ENCODE results near the gene MSH5.
"Not testable (repeated sequence)": the region's sequence is repeated elsewhere in the genome, so short reads cannot be mapped to it uniquely, and the experiment has no call there.

The MSH5 gene

GRCh38 chr6:31708224-31708623, 31.6 kb upstream of the MSH5 start:
- Histone ChIP-seq H3K4me2 (ENCODE audit: low read depth, low read length, poor library complexity, severe bottlenecking) (no peak overlapping the region), H3K4me1 (ENCODE audit: insufficient read depth, low read length, poor library complexity, severe bottlenecking) (peaks cover 20% of the 10 kb centered on the region), H3F3A (ENCODE audit: low read depth) (no peaks in the 10 kb centered on the region), H3K9me2 (replicated peaks; ENCODE audit: low read depth, low read length) (no peaks in the 10 kb centered on the region), H3K4me3 (ENCODE audit: low read length, poor library complexity, severe bottlenecking) (no peak overlapping the region), H3K79me2 (ENCODE audit: insufficient read depth, low read length) (no peaks in the 10 kb centered on the region), H3K36me3 (ENCODE audit: insufficient read depth, low read length) (no peaks in the 10 kb centered on the region), H4K20me1 (ENCODE audit: insufficient read depth, low read length, poor library complexity, severe bottlenecking) (no peaks in the 10 kb centered on the region), H2AFZ (ENCODE audit: low read length) (no peak overlapping the region), H3K27me3 (ENCODE audit: insufficient read depth, low read length, poor library complexity, severe bottlenecking) (no peaks in the 10 kb centered on the region), H3K9me3 (ENCODE audit: insufficient read depth, low read depth, low read length) (no peaks in the 10 kb centered on the region), H3K9ac (ENCODE audit: low read depth, low read length, poor library complexity, severe bottlenecking) (no peak overlapping the region)
- TF ChIP-seq EZH2phosphoT487 (IDR thresholded peaks at IDR 0.05; ENCODE audit: borderline replicate concordance) (no peak), CTCF (conservative IDR thresholded peaks at IDR 0.05; ENCODE audit: low read length) (no peak)

GRCh38 chr6:31709157-31709556, 30.6 kb upstream of the MSH5 start:
- H3K9ac ChIP-seq (ENCODE audit: low read depth, low read length, poor library complexity, severe bottlenecking); H3K36me3 ChIP-seq (ENCODE audit: insufficient read depth, low read length); H3K27me3 ChIP-seq (ENCODE audit: insufficient read depth, low read length, poor library complexity, severe bottlenecking); H3K4me2 ChIP-seq (ENCODE audit: low read depth, low read length, poor library complexity, severe bottlenecking); H2AFZ ChIP-seq (ENCODE audit: low read length); H3K79me2 ChIP-seq (ENCODE audit: insufficient read depth, low read length); H3K9me3 ChIP-seq (ENCODE audit: insufficient read depth, low read depth, low read length); H3F3A ChIP-seq (ENCODE audit: low read depth); H3K4me3 ChIP-seq (ENCODE audit: low read length, poor library complexity, severe bottlenecking); H3K9me2 ChIP-seq (replicated peaks; ENCODE audit: low read depth, low read length); H4K20me1 ChIP-seq (ENCODE audit: insufficient read depth, low read length, poor library complexity, severe bottlenecking): not testable (repeated sequence)
- peaks cover 30% of the 10 kb centered on the region for H3K4me1 ChIP-seq (ENCODE audit: insufficient read depth, low read length, poor library complexity, severe bottlenecking)

- peak overlapping the region; percentile 13 for H3K4me3 ChIP-seq (ENCODE audit: low read length, poor library complexity, severe bottlenecking)
- H3F3A ChIP-seq (ENCODE audit: low read depth): no peaks in the 10 kb centered on the region
- peak overlapping the region; percentile 19 for H3K4me2 ChIP-seq (ENCODE audit: low read depth, low read length, poor library complexity, severe bottlenecking)
- H3K9ac ChIP-seq (ENCODE audit: low read depth, low read length, poor library complexity, severe bottlenecking): peak overlapping the region; percentile 37
- no peaks in the 10 kb centered on the region for H3K9me2 ChIP-seq (replicated peaks; ENCODE audit: low read depth, low read length)
- H2AFZ ChIP-seq (ENCODE audit: low read length): peak overlapping the region; percentile 47
- no peaks in the 10 kb centered on the region for H3K9me3 ChIP-seq (ENCODE audit: insufficient read depth, low read depth, low read length)
- no peak for TF ChIP-seq EZH2phosphoT487 (IDR thresholded peaks at IDR 0.05; ENCODE audit: borderline replicate concordance)
- TF ChIP-seq CTCF (conservative IDR thresholded peaks at IDR 0.05; ENCODE audit: low read length): no peak
- H4K20me1 ChIP-seq (ENCODE audit: insufficient read depth, low read length, poor library complexity, severe bottlenecking): no peaks in the 10 kb centered on the region
- no peaks in the 10 kb centered on the region for H3K79me2 ChIP-seq (ENCODE audit: insufficient read depth, low read length)
- H3K4me1 ChIP-seq (ENCODE audit: insufficient read depth, low read length, poor library complexity, severe bottlenecking): peaks cover 40% of the 10 kb centered on the region
- H3K27me3 ChIP-seq (ENCODE audit: insufficient read depth, low read length, poor library complexity, severe bottlenecking): no peaks in the 10 kb centered on the region
- H3K36me3 ChIP-seq (ENCODE audit: insufficient read depth, low read length): no peaks in the 10 kb centered on the region
Observed at GRCh38 chr6:31710523-31711219, 29.1 kb upstream of the MSH5 start.

GRCh38 chr6:31711233-31711632, 28.6 kb upstream of the MSH5 start:
- H3K27me3 ChIP-seq (ENCODE audit: insufficient read depth, low read length, poor library complexity, severe bottlenecking): no peaks in the 10 kb centered on the region
- peak overlapping the region; percentile 47; the same call in 1 of the 2 replicates for H2AFZ ChIP-seq (ENCODE audit: low read length)
- no peaks in the 10 kb centered on the region for H3K36me3 ChIP-seq (ENCODE audit: insufficient read depth, low read length)
- H3F3A ChIP-seq (ENCODE audit: low read depth): no peaks in the 10 kb centered on the region
- H3K79me2 ChIP-seq (ENCODE audit: insufficient read depth, low read length): no peaks in the 10 kb centered on the region
- peak overlapping the region; percentile 37 for H3K9ac ChIP-seq (ENCODE audit: low read depth, low read length, poor library complexity, severe bottlenecking)
- peak overlapping the region; percentile 19 for H3K4me2 ChIP-seq (ENCODE audit: low read depth, low read length, poor library complexity, severe bottlenecking)
- peaks cover 40% of the 10 kb centered on the region for H3K4me1 ChIP-seq (ENCODE audit: insufficient read depth, low read length, poor library complexity, severe bottlenecking)
- H4K20me1 ChIP-seq (ENCODE audit: insufficient read depth, low read length, poor library complexity, severe bottlenecking): no peaks in the 10 kb centered on the region
- no peaks in the 10 kb centered on the region for H3K9me2 ChIP-seq (replicated peaks; ENCODE audit: low read depth, low read length)
- no peaks in the 10 kb centered on the region for H3K9me3 ChIP-seq (ENCODE audit: insufficient read depth, low read depth, low read length)
- no peak overlapping the region for H3K4me3 ChIP-seq (ENCODE audit: low read length, poor library complexity, severe bottlenecking)
- TF ChIP-seq EZH2phosphoT487 (IDR thresholded peaks at IDR 0.05; ENCODE audit: borderline replicate concordance) (no peak), CTCF (conservative IDR thresholded peaks at IDR 0.05; ENCODE audit: low read length) (no peak)

Data from Loucy (cell line).